HFF-Myc (cell line): ENCODE data around the gene ACBD3.

Source experiments
- DNase-seq: peaks from one replicate; pipeline ENCODE4 v3.0.0-alpha.2; 2011; ENCODE audit warnings: low read depth; ENCODE audit errors: extremely low read depth
- H3K4me3 ChIP-seq: replicated peaks from 2 replicates; pipeline ENCODE4 v1.5.1; 2011; ENCODE audit warnings: low read depth, mild to moderate bottlenecking, control low read depth, low read length
- TF ChIP-seq, protein P1 (sequence below): IDR thresholded peaks from 2 replicates; pipeline ENCODE4 v1.5.1; 2012; ENCODE audit warnings: mild to moderate bottlenecking, low read depth, low read length, control low read depth; ENCODE audit errors: missing control alignments

The ACBD3 gene

DNA sequence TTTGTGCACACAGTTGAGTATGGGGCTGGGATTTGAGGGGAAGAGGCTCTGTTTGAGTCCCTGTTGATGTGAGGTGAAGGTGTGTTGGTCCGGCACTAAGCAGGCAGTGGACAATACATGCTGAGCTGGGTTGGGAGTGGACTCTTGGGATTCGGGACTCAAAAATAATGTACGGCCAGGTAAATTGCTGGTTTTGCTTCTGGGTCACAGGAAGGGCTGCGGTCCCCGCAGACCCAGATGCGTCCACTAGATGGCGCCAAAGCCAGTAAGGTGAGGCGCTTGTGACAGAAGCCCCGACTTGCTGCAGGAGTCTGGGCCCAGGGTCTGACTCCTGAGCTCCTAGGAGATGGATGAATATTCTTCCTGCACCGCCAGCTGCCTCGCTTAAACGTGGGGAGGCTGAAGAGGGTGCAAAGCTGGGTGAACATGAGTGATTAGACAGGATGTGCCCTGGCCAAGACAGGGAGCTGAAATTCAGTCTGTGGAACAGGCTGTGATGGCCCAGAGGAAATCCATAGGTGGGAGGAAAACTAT is 61.4 kb downstream of the ACBD3 start:
- TF ChIP-seq, protein P1, sequence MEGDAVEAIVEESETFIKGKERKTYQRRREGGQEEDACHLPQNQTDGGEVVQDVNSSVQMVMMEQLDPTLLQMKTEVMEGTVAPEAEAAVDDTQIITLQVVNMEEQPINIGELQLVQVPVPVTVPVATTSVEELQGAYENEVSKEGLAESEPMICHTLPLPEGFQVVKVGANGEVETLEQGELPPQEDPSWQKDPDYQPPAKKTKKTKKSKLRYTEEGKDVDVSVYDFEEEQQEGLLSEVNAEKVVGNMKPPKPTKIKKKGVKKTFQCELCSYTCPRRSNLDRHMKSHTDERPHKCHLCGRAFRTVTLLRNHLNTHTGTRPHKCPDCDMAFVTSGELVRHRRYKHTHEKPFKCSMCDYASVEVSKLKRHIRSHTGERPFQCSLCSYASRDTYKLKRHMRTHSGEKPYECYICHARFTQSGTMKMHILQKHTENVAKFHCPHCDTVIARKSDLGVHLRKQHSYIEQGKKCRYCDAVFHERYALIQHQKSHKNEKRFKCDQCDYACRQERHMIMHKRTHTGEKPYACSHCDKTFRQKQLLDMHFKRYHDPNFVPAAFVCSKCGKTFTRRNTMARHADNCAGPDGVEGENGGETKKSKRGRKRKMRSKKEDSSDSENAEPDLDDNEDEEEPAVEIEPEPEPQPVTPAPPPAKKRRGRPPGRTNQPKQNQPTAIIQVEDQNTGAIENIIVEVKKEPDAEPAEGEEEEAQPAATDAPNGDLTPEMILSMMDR: peak; percentile 98

DNA sequence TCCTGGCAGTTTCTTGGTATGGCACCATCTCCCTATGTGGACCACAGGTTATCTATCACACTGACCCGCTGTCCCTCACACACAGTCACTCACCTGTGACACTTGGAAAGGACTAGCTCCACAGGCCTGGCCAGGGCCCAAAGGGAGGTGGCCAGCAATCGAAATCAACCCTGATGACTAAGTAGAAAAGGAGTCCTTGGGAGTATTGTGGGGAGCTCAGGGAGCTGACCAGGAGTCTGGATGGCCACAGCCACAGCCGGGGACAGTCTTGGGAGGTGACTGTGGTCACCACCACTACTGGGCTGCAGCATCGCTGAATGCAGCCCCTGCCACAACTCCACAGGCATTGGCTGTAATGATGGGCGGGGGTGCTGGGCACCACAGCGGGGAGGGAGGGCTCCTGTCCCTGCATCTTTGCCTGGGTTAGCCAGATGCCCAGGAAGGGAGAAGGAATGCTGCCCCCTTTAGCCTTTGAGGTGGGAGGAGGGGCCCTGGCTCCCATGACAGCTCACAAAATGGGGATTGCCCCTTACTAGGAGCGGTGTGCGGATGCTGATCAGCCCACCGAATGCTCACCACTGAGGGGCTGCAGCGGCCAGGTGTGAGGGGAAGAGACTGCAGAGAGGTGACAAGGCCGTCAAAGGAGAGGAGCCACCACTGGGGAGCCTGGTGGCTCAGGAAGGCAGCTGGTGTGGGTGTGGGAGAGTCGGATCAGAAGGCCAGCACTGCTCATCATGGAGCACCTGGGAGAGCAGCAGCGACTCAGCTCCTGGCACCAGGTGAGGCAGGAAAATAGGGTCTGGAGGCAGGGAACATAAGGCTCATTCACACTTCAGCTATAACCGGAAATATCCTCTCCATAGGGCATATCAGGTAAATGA is 62.7 kb downstream of the ACBD3 start:
- H3K4me3 ChIP-seq: no peak overlapping the region
- no peak for DNase-seq
- TF ChIP-seq, protein P1: no peak

More for the DNA sequence above, 61.4 kb downstream of the ACBD3 start:
- H3K4me3 ChIP-seq: no peak overlapping the region
- DNase-seq: peak; percentile 47

DNA sequence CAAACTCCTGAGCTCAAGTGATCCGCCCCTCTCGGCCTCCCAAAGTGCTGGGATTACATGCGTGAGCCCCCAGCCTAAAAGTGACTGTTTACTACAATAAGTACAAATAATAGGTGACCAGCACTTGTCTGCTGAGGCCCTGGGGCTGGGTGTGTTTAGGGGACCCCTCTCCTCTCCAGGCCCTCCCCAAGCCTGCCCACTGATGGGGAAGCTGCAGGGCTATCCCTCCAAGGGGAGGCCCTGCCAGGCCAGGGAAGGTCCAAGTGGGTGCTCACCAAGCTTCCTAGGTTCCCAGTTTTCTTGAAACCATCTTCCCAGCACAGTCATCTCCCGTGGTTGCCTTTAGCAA is 63.4 kb downstream of the ACBD3 start:
- TF ChIP-seq, protein P1: no peak
- no peak for DNase-seq
- H3K4me3 ChIP-seq: no peak overlapping the region

DNA sequence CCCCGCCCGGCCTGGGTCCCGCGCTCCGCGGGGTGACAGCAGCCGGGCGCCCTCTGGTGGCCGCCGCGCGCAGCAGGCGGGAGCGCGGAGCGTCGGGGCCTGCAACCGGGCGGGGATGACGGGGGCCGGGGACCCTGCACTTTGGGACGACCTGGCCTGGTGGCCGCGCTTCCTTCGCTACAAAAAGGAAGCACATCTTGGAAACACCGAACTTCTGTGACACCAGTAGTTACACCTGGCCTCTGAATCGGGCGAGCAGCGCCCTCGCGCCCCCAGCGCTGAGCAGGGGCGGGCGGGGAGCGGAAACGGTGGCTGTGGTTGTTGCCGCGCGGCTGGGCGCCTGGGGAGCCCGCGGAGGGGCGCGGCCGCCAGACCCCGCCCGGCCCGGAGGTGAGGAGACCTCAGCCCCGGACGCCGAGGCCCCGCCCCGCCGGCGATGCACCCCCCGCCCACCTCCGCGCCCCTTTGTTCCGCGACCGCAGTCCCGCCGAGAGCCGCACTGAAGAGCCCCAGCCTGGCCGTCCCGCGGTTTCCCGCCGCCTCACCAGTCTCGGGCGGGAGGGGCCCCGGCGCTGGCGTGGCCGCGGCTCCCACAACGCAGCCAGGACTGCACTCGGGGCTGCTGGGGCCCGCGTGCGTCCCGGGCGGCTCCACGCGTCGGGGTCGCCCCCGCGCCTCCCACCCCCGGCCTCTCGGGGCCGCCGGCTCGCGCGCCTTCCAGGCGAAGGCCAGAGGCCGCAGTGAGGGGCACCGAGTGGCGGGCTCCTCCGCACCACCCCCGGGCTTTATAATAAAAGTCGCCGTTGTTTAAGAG is 64.7 kb downstream of the ACBD3 start:
- no peak for DNase-seq
- H3K4me3 ChIP-seq: peak overlapping the region; percentile 42
- TF ChIP-seq, protein P1: peak; percentile 44

DNA sequence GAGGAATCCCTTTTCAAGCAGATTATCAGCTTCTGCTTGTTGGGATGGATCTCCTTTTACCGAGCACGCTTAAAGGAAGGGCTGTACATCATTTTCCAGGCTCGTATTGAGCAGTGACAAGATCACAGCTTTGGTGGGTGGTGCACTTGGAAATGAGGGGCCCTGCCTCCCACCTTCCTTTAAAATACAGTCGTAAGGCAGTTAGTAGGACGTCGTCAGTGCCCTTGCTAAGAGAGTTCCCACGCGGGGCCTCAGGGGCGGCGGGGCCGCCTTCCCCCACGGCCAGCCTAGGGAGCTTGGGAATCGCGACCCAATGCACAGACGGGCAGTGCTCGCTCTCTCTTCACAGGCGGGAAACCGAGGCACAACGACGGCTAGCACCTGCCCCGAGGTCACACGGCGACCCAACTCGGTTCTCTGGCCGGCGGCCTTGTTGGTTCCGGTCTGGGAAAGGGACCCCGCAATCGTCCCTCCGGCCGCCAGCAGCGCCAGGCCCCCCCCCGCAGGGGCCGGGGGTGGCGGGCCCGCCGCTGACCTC is 65.4 kb downstream of the ACBD3 start:
- peak overlapping the region; percentile 42; the same call in 1 of the 2 replicates for H3K4me3 ChIP-seq
- no peak for DNase-seq
- TF ChIP-seq, protein P1: no peak

DNA sequence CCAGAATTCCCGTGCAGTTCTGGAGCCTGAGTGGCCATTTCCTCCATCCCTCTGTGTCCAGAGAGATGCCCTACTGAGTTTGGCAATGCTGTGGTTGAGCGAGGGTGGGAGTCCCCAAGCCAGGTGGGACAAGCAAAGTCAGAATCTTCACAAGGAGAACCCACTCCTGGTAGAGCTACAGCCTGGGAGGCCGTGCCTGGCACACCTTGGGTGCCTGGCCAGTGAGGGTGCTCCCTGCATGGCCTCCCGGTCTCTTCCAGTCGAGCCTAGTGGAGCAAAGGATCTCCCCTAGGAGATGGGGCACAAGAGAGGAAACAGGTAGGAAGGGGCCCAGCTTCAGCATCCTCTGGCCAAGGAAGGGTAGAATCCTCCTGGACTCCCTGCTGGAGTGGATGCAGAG is 66.1 kb downstream of the ACBD3 start:
- TF ChIP-seq, protein P1: no peak
- DNase-seq: no peak
- H3K4me3 ChIP-seq: no peak overlapping the region
